Hepatocyte (in vitro differentiated cells): ENCODE data around the gene XRCC4. TPM values are rescaled to one million over a fixed set of nuclear protein-coding genes. Genes with fewer than 3 reads are reported as not detected.
A peak's percentile ranks its signal among the peaks of the same experiment; 100 is the strongest.

Experiments used
- DNase-seq: peaks from one replicate; pipeline ENCODE4 v3.0.0-alpha.2; 2016; ENCODE audit warnings: low spot score
- H2AFZ ChIP-seq: fragments of 200-600 bp; sonication (generic); 2 replicates; pipeline ENCODE4 v1.6.0; 2016; ENCODE audit warnings: antibody characterized with exemption, mild to moderate bottlenecking
- H3K27ac ChIP-seq: fragments of 200-600 bp; sonication (generic); 2 replicates; pipeline ENCODE4 v1.5.1; 2016; ENCODE audit warnings: mild to moderate bottlenecking
- H3K27me3 ChIP-seq: fragments of 200-600 bp; sonication (generic); 2 replicates; pipeline ENCODE4 v1.6.1; 2016
- H3K36me3 ChIP-seq: fragments of 200-600 bp; sonication (generic); replicated peaks from 2 replicates; pipeline ENCODE4 v1.5.1; 2016; ENCODE audit warnings: low read depth; ENCODE audit not compliant: insufficient read depth
- H3K4me1 ChIP-seq: fragments of 200-600 bp; sonication (generic); 2 replicates; pipeline ENCODE4 v1.5.1; 2016; ENCODE audit warnings: mild to moderate bottlenecking, moderate library complexity; ENCODE audit not compliant: insufficient read depth
- H3K4me2 ChIP-seq: fragments of 200-600 bp; sonication (generic); 2 replicates; pipeline ENCODE4 v1.6.0; 2016
- H3K4me3 ChIP-seq: fragments of 200-600 bp; sonication (generic); 2 replicates; pipeline ENCODE4 v1.5.1; 2016; ENCODE audit warnings: mild to moderate bottlenecking
- H3K79me2 ChIP-seq: fragments of 200-600 bp; sonication (generic); 2 replicates; pipeline ENCODE4 v1.6.0; 2017; ENCODE audit warnings: mild to moderate bottlenecking
- H3K9me2 ChIP-seq: fragments of 200-600 bp; sonication (generic); replicated peaks from 2 replicates; pipeline ENCODE4 v1.6.0; 2017; ENCODE audit warnings: mild to moderate bottlenecking; ENCODE audit not compliant: insufficient read depth
- H3K9me3 ChIP-seq: fragments of 200-600 bp; sonication (generic); 2 replicates; pipeline ENCODE4 v1.5.1; 2016; ENCODE audit warnings: low read depth, mild to moderate bottlenecking
- H4K20me1 ChIP-seq: fragments of 200-600 bp; sonication (generic); 2 replicates; pipeline ENCODE4 v1.6.0; 2016; ENCODE audit warnings: mild to moderate bottlenecking; ENCODE audit not compliant: insufficient read depth, poor library complexity, severe bottlenecking
- CTCF ChIP-seq: fragments of 200-600 bp; sonication (generic); IDR thresholded peaks from 2 replicates; pipeline ENCODE4 v1.5.1; 2016; ENCODE audit warnings: antibody characterized with exemption, mild to moderate bottlenecking; ENCODE audit not compliant: poor library complexity
- EZH2 ChIP-seq: fragments of 200-600 bp; sonication (generic); IDR thresholded peaks from 2 replicates; pipeline ENCODE4 v1.6.1; 2016; ENCODE audit warnings: antibody characterized with exemption, mild to moderate bottlenecking, borderline replicate concordance
- EZH2phosphoT487 ChIP-seq: fragments of 200-600 bp; sonication (generic); IDR thresholded peaks from one replicate; pipeline ENCODE4 v1.6.1; 2018; ENCODE audit warnings: antibody characterized with exemption, mild to moderate bottlenecking, low read depth, moderate library complexity; ENCODE audit not compliant: unreplicated experiment, severe bottlenecking
- WGBS: methylation state at CpG from one replicate; pipeline ENCODE4 v1.1.6; 2016; ENCODE audit warnings: low lambda C conversion rate; ENCODE audit errors: missing lambda C conversion rate; 5-methylcytosine and 5-hydroxymethylcytosine counted together
- polyA plus RNA-seq: library from polyadenylated mRNA; unstranded; fragments of >200 nt; fragmentation: Nextera tagmentation; extraction: Ambion mirVana; gene quantifications from 2 replicates; pipeline ENCODE4 v1.2.1, GENCODE V29; 2016
- total RNA-seq: library from RNA; depleted of rRNA; stranded (reverse); fragments of >200 nt; gene quantifications from 2 replicates; pipeline ENCODE4 v1.2.3, GENCODE V29; 2014

Gene XRCC4
- total and polyA plus RNA-seq, 2 experiments from 2014 or later: 12.7 to 21.5 TPM

GRCh38 chr5:83222906-83223305 is 145.6 kb downstream of the XRCC4 start:
- Histone ChIP-seq H3K4me1 (no peaks in the 10 kb centered on the region), H3K79me2 (no peaks in the 10 kb centered on the region), H3K4me3 (no peak overlapping the region), H3K27ac (no peak overlapping the region), H3K4me2 (no peak overlapping the region), H4K20me1 (no peaks in the 10 kb centered on the region), H3K9me3 (no peaks in the 10 kb centered on the region), H2AFZ (no peak overlapping the region), H3K27me3 (no peaks in the 10 kb centered on the region), H3K36me3 (no peaks in the 10 kb centered on the region), H3K9me2 (no peaks in the 10 kb centered on the region)
- DNase-seq: no peak
- 84% methylated on average over 2 of the region's 2 CpGs for WGBS
- TF ChIP-seq CTCF: no peak
- no peak for TF ChIP-seq EZH2
- TF ChIP-seq EZH2phosphoT487: no peak

GRCh38 chr5:83227611-83228010 is 150.3 kb downstream of the XRCC4 start:
- H3K36me3 ChIP-seq: no peaks in the 10 kb centered on the region
- no peak overlapping the region for H3K27ac ChIP-seq
- no peaks in the 10 kb centered on the region for H3K9me3 ChIP-seq
- DNase-seq: no peak
- no peaks in the 10 kb centered on the region for H3K9me2 ChIP-seq
- H3K4me1 ChIP-seq: no peaks in the 10 kb centered on the region
- no peak overlapping the region for H2AFZ ChIP-seq
- no peaks in the 10 kb centered on the region for H3K27me3 ChIP-seq
- no peaks in the 10 kb centered on the region for H3K79me2 ChIP-seq
- no peak overlapping the region for H3K4me2 ChIP-seq
- H4K20me1 ChIP-seq: no peaks in the 10 kb centered on the region
- TF ChIP-seq EZH2phosphoT487 (no peak), CTCF (no peak), EZH2 (no peak)
- WGBS: 85% methylated on average over 2 of the region's 2 CpGs
- no peak overlapping the region for H3K4me3 ChIP-seq

GRCh38 chr5:83230511-83230910 is 153.2 kb downstream of the XRCC4 start:
- Histone ChIP-seq H3K36me3 (no peaks in the 10 kb centered on the region), H3K9me3 (no peaks in the 10 kb centered on the region), H3K27ac (no peak overlapping the region), H3K4me2 (peak overlapping the region; percentile 7), H3K79me2 (no peaks in the 10 kb centered on the region), H3K27me3 (no peaks in the 10 kb centered on the region), H3K9me2 (no peaks in the 10 kb centered on the region), H2AFZ (no peak overlapping the region), H3K4me1 (no peaks in the 10 kb centered on the region), H4K20me1 (no peaks in the 10 kb centered on the region), H3K4me3 (no peak overlapping the region)
- no peak for DNase-seq
- TF ChIP-seq CTCF: no peak
- TF ChIP-seq EZH2phosphoT487: no peak
- no peak for TF ChIP-seq EZH2

- Histone ChIP-seq H3K4me1 (no peaks in the 10 kb centered on the region), H3K27ac (no peak overlapping the region), H2AFZ (no peak overlapping the region), H3K27me3 (no peaks in the 10 kb centered on the region), H4K20me1 (no peaks in the 10 kb centered on the region), H3K9me3 (no peaks in the 10 kb centered on the region), H3K4me2 (no peak overlapping the region), H3K9me2 (no peaks in the 10 kb centered on the region), H3K4me3 (no peak overlapping the region), H3K79me2 (no peaks in the 10 kb centered on the region), H3K36me3 (no peaks in the 10 kb centered on the region)
- no peak for DNase-seq
- no peak for TF ChIP-seq CTCF
- TF ChIP-seq EZH2phosphoT487: no peak
- TF ChIP-seq EZH2: no peak
- 73% methylated on average over 1 of the region's 1 CpG for WGBS
Measured at GRCh38 chr5:83244516-83244915, 167.2 kb downstream of the XRCC4 start.
